ENCODE data around the gene UBE2QL1. TPM values are rescaled to one million over a fixed set of nuclear protein-coding genes. Genes with fewer than 3 reads are reported as not detected.

Gene UBE2QL1
- total RNA-seq, 1 donor from 2014 or later: not detected

DNA sequence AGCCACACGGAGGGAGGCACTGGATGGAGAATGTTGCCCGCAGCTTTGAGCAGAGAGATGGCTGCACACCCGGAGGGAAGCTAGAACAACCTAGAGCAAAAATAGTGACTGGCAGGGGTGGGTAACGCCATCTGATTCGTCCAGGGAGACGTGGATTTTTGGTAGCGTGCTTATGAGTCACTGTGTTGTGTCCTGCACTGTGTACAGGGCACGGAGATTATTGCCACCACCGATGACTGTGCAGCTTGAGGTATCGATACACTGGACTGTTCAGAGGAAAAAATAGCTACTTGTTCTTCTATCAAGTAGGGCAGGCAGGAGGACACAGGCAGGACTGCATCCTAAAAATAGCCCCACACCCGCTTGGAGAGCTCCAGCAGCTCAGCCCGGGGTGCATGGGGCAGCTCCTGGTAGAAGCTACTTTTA is 6.0 kb downstream of the UBE2QL1 start:
- intact Hi-C loops (cut with micrococcal nuclease): no loop called here

- intact Hi-C loops (cut with micrococcal nuclease): no loop called here
These were observed 7.0 kb downstream of the UBE2QL1 start for GRCh38 chr5:6455571-6456200.

DNA sequence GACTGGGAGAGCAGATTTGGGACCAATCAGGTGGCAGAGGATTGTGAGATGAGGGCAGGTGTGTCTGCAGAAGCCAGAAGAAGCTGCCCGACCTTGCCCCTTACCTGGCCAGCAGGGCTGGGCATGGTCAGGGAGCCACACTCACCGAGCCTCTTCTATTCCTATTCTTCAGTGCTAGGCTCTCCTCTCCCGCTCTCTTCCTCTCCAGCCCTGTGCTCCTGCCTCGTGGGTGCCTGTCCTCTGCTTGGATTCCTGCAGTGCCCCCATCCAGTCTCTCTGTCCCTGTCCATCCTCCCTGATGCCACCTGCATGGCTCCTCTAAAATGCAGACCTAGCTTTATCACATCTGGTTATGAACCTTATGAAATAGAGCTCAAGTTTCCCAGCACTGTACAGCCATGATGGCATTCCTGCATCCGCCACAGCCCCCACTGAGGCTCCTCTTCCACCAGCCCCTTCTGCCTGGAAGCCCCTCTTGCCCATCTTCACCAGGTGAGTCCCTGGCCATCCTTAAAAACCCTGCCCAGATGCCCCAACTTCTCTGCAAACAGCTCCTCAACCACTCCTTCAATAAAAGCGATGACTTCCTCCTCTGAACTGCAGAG is 8.2 kb downstream of the UBE2QL1 start:
- intact Hi-C loops (cut with micrococcal nuclease): no loop called here

DNA sequence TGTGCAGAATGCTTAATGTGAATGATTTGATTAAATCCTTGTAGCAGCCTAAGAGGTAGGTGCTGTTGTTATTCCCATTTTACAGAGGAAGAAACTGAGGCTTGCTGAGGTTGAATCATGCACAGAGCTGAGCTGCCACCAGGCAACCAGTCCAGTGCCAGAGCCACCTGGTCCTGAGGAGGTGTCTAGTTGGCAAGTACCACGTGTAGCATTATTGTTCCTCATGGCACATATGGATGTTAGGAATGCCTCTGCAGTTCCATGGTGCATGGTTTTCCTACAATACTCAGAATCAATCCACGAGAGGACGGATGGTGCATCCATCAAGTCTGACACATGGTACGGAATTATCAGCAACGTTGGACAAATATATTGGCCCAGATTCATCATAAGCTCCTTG is 8.9 kb downstream of the UBE2QL1 start:
- intact Hi-C loops (cut with micrococcal nuclease): no loop called here

- intact Hi-C loops (cut with micrococcal nuclease): no loop called here
These were observed 10.2 kb downstream of the UBE2QL1 start for GRCh38 chr5:6458833-6459232.

DNA sequence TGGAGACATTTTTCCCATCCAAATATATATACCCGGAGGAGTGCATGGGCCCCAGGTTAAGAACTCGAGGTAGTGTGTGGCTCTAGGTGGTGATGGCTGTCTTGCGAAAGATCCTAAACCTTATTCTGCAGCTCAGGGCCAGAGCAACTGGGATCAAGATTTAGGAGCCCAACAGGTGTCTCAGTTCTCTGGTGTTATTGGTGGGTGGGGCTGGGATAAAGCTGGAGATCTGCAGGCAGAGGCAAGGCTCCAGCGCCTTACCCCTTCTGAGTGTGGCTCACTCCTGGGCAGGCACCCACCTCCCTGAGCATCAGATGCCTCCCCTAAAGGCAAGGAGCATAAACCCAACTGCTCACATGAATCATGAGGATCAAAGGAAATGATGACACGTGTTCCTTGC is 11.2 kb downstream of the UBE2QL1 start:
- intact Hi-C loops (cut with micrococcal nuclease): no loop called here

- intact Hi-C loops (cut with micrococcal nuclease): no loop called here
These were observed 12.3 kb downstream of the UBE2QL1 start for GRCh38 chr5:6461006-6461405.

- intact Hi-C loops (cut with micrococcal nuclease): no loop called here
These were observed 13.4 kb downstream of the UBE2QL1 start for GRCh38 chr5:6461793-6462650.

- intact Hi-C loops (cut with micrococcal nuclease): no loop called here
These were observed 14.0 kb downstream of the UBE2QL1 start for GRCh38 chr5:6462671-6463070.

GRCh38 chr5:6464441-6464840 is 15.8 kb downstream of the UBE2QL1 start:
- intact Hi-C loops (cut with micrococcal nuclease): no loop called here

DNA sequence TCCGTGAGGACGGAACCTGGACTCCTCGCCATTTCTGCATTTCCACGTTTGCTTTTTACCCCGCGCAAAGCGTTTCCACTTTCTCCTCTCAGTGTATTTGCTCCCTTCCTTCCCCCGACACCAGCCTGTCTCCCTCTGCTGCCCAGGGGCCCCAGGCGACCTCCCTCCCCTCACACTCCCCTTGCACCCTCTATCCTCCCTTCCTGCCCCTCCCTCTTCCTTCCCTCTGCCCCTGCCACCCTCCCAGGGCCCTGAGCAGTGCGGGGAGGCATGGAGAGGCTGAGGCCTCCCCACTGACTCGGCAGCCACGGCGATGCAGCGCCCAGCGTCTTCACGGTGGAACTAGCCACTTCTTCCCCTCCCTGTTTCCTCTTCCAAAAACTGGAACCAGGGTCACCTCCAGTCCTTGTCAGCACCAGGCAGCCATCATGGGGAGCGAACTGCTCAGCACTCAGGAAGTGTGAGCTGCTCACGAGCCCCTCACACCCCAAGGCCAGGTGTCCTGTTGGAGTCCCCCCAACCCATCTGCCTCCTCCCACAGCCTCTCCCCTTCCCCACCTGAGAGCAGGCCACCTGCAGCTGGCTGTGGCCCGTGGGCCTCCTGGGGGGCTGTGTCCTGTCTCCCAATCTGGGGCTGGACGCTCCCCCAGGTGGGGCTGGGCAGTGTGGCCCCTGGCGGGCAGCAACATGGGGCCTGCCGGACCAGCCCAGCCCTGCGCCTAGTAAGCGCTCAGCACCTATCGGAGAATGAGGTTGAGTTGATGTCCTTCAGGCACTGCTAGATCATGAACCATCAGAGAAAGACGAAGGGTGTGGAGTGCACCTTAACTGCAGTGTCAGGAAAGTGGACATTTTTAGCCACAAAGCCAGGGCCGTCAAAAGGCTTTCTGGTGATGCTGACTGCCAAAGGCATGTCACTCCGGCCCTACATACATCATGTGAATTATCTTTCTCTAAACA is 17.5 kb downstream of the UBE2QL1 start:
- intact Hi-C loops (cut with micrococcal nuclease): no loop called here

- intact Hi-C loops (cut with micrococcal nuclease): no loop called here
These were observed 18.4 kb downstream of the UBE2QL1 start for GRCh38 chr5:6466975-6467567.

DNA sequence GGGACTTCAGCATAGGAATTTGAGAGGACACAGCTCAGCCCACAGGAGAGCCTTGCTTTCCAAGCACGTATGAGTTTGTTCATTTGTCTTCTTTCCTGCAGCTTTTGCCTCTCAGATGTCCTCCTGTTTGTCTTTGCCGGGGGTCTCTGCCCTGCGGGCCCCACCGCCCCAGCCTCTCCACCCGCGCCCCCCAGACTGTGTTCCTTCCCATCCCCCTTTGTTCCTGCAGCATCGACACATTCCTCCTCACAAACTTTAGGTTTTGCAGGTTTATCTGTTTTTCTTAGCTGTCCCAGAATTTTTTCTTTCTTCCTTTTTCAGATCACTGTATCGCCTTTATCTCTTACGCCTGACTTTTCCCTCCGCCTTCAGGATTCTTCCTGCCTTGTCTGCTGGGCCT is 18.9 kb downstream of the UBE2QL1 start:
- intact Hi-C loops (cut with micrococcal nuclease): no loop called here

DNA sequence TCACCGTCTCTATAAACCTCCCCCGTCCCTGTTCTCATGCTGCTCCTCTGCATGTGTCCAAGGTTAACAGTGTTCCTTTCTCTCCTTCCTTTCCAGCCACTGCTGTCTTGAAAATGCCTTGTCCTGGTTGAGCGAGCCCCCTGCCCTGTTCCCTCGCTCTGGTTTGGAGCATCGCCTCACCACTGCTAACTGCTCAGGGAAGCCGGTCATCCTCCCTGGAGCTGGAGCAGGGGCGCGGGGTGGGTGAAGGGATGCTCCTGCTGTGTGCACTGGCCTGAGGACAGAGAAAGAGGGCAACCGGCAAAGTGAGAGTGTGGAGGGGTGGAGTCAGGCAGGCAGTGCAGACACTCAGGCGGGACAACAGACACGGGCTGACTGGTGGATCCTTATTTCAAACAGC is 19.4 kb downstream of the UBE2QL1 start:
- intact Hi-C loops (cut with micrococcal nuclease): no loop called here

DNA sequence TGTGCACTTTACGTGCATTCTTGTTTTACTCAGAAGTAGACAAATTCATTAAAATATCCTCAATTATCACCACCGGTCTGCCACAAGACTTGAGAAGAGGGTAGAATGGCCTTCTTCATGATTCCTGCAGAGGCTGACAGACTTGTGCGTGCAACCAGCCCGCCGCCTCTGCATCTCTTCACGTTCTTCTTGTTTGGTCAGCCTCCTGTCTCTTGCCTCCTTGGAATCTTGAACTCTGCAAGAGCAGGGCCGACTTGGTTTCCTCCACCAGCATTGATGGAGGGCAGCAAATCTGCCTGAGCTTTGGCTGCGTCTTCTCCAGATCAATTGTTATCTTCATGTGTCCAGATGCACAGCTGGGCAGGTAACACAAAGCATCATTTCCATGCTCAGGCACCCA is 20.2 kb downstream of the UBE2QL1 start:
- intact Hi-C loops (cut with micrococcal nuclease): no loop called here

DNA sequence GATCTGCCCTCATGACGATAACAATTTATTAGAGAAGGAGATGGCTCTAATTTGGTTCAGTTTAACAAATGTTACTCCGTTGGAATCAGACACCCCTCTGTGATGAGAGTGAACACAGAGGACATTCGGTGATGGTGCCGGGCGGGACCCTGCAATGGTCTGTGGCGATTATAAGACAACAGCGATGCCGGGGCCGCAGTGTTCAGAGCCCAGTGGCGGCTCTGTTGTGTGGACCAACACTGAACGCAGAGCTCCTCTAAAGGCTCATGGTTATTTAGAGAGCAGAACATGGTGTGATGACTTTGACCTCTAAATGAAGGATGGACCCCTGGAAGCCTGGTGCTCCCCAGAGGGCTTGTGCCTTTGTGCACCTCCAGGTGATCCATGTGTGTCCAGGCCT is 21.2 kb downstream of the UBE2QL1 start:
- intact Hi-C loops (cut with micrococcal nuclease): no loop called here

GRCh38 chr5:6470672-6471071 is 22.0 kb downstream of the UBE2QL1 start:
- intact Hi-C loops (cut with micrococcal nuclease): no loop called here

DNA sequence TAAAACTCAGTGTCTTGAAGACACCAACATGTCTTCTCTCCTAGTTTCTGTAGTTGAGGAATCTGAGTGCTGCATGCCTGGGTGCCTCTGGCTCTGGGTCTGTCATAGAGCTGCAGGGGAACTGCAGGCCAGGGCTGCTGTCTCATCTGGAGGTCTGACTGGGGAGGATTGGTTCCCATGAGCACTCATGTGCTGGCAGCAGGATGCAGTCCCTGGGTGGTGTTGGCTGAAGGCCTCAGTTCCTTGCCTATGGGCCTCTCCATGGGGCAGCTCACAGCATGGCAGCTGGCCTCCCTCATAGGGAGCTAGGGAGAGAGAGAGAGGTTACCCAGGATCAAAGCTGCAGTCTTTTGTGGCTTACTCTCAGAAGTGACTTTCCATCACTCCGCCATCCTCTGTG is 22.6 kb downstream of the UBE2QL1 start:
- intact Hi-C loops (cut with micrococcal nuclease): no loop called here

- intact Hi-C loops (cut with micrococcal nuclease): no loop called here
These were observed 24.1 kb downstream of the UBE2QL1 start for GRCh38 chr5:6472792-6473191.

DNA sequence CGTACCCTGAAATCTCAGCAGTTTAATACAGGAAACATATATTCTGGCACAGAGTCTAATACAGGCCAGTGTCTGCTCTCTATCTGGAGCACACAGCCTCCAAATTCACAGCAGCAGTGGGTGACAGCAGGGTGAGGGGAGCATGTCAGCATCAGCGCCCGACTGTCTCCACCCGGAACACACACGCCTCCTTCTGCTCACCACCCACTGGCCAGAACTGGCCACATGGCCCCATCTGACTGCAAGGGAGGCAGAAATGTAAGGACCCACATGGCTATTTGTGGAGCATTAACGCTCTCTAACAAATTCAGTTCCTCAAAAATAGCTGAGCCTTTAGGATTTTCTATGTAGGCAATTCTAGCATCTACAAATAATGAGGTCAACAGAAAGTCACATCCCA is 24.6 kb downstream of the UBE2QL1 start:
- intact Hi-C loops (cut with micrococcal nuclease): no loop called here

Measured in T-helper 2 cell treated with Interferon-gamma antibody and Interleukin-4, amounts not matched to agents 100 ng/mL and 5 ng/mL, for 36 hours (primary cell).